Right lobe of liver (tissue), 6 donors: ENCODE measurements around the gene LBHD1. TPM values are rescaled to one million over a fixed set of nuclear protein-coding genes. Genes with fewer than 3 reads are reported as not detected.

ENCODE experiments used
- ATAC-seq, 4 donors: fragments of 200-7000 bp; cut with Tn5 transposase; one replicate each; pipeline ENCODE4 v1.9.1; 2020; ENCODE audit warnings: mild to moderate bottlenecking in 4 of 4, moderate library complexity in 4 of 4
- DNase-seq, 3 donors: peaks; one replicate each; pipeline ENCODE4 v3.0.0-alpha.2; 2020
- H3K27ac ChIP-seq, 3 donors: fragments of 200-600 bp; one replicate each; pipeline ENCODE4 v1.8.0; 2022
- H3K27me3 ChIP-seq, 2 donors: fragments of 200-600 bp; one replicate each; pipeline ENCODE4 v1.8.0; 2022
- H3K36me3 ChIP-seq, 4 donors: fragments of 200-600 bp; sonication (generic) in 1 of 4; one replicate each; pipeline versions ENCODE4 v1.5.1 to v1.8.0; 2017 to 2022; ENCODE audit warnings: control low read depth in 1 of 4
- H3K4me1 ChIP-seq, 4 donors: fragments of 200-600 bp; sonication (generic) in 1 of 4; one replicate each; pipeline versions ENCODE4 v1.5.1 to v1.8.0; 2017 to 2022; ENCODE audit warnings: control low read depth in 1 of 4
- H3K4me3 ChIP-seq, 3 donors: fragments of 200-600 bp; one replicate each; pipeline ENCODE4 v1.8.0; 2022
- H3K9me3 ChIP-seq, 4 donors: fragments of 200-600 bp; sonication (generic) in 1 of 4; one replicate each; pipeline versions ENCODE4 v1.5.1 to v1.8.0; 2017 to 2022; ENCODE audit warnings: control low read depth in 1 of 4
- POLR2A ChIP-seq: fragments of 450-650 bp; IDR thresholded peaks from one replicate; pipeline ENCODE4 v1.6.1; 2017; ENCODE audit warnings: antibody characterized with exemption, mild to moderate bottlenecking
- WGBS: methylation state at CpG from one replicate; pipeline ENCODE4 v1.1.6; 2018; ENCODE audit warnings: low coverage, low lambda C conversion rate; ENCODE audit not compliant: insufficient coverage; ENCODE audit errors: missing lambda C conversion rate; 5-methylcytosine and 5-hydroxymethylcytosine counted together
- intact Hi-C, 2 donors: fragments of 100-400 bp; cut with DNase I; formaldehyde crosslinking; loops; one replicate each; pipeline versions ENCODE4 v1.11.2 to v1.14.1; 2022
- long read RNA-seq: library from polyadenylated mRNA; unstranded; transcript quantifications from one replicate; pipeline ENCODE4 v2.0.0, GENCODE V29; 2019
- total RNA-seq, 6 experiments: library from RNA; depleted of rRNA in 2 of 6; stranded (reverse); fragments of >200 nt in 2 of 6; fragmentation: NEBNext Ultra II Directional in 3 of 6; extraction: Animal tissue kit (Norgen Biotek cat#: 25700) in 3 of 6; gene quantifications; one replicate each; pipeline versions ENCODE4 v1.1.0 to v1.2.4, GENCODE V29; 2016 to 2023
- TF ChIP-seq, protein P1 (sequence below), 4 donors: fragments of 200-600 bp in 3 of 4; fragments of 450-650 bp in 1 of 4; IDR thresholded peaks; one replicate each; pipeline versions ENCODE4 v1.5.1 to v1.8.0; 2016 to 2022; ENCODE audit warnings: antibody characterized with exemption in 4 of 4, mild to moderate bottlenecking in 2 of 4
- donor health status: DM: no; HTN: yes; CAD: no.
- donor health status: DM: no; HTN: no; CAD: no.
- donor health status: DM: no; HTN: no; CAD: no.
- donor health status: DM: no; HTN: yes; CAD: no.
- donor health status: DM: no; HTN: yes; CAD: no.

The LBHD1 gene
- 1 to 10 TPM; 2.7 to 6.5 (median 3.7) TPM for total RNA-seq
- long read RNA-seq, partial matches to known transcripts, result 2 of 2 reads
- long read RNA-seq, other reads (novel, unspliced or antisense), result 0 of 2 reads

DNA sequence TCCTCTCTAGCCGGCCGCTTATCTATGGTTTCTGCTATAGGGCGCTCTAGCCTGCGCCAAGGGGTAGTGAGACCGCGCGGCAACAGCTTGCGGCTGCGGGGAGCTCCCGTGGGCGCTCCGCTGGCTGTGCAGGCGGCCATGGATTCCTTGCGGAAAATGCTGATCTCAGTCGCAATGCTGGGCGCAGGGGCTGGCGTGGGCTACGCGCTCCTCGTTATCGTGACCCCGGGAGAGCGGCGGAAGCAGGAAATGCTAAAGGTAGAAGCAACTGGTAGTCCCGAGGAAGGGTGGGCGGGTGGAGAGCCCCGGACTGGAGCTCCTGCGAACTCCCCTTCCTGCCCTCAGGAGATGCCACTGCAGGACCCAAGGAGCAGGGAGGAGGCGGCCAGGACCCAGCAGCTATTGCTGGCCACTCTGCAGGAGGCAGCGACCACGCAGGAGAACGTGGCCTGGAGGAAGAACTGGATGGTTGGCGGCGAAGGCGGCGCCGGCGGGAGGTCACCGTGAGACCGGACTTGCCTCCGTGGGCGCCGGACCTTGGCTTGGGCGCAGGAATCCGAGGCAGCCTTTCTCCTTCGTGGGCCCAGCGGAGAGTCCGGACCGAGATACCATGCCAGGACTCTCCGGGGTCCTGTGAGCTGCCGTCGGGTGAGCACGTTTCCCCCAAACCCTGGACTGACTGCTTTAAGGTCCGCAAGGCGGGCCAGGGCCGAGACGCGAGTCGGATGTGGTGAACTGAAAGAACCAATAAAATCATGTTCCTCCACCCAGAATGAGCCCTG lies at the start of gene LBHD1, which contains the start of gene UQCC3:
TSS of gene LBHD1 (minus strand) at position 660 of the 782 bp plus-strand sequence. CDS start 2,236 bp downstream, outside the sequence.
TSS of gene UQCC3 (plus strand) at position 66 of the 782 bp plus-strand sequence. CDS start at position 139, 73 bp downstream.
- Histone ChIP-seq H3K27me3 (no peaks in the 10 kb centered on the region), H3K9me3 (no peaks in the 10 kb centered on the region), H3K4me3 (peak within 1 kb of the TSS; percentile 80 to 97 (median 95)), H3K4me1 (peaks cover 0 to 49% (median 15%) of the 10 kb centered on the region in 4 donors), H3K36me3 (peaks cover 0 to 21% (median 0%) of the 10 kb centered on the region in 4 donors), H3K27ac (peak within 1 kb of the TSS; percentile 80 to 90 (median 87))
- 0% methylated on average over 26 of the region's 59 CpGs for WGBS
- DNase-seq, result peak; percentile 76 to 85 (median 83)
- TF ChIP-seq, protein P1, sequence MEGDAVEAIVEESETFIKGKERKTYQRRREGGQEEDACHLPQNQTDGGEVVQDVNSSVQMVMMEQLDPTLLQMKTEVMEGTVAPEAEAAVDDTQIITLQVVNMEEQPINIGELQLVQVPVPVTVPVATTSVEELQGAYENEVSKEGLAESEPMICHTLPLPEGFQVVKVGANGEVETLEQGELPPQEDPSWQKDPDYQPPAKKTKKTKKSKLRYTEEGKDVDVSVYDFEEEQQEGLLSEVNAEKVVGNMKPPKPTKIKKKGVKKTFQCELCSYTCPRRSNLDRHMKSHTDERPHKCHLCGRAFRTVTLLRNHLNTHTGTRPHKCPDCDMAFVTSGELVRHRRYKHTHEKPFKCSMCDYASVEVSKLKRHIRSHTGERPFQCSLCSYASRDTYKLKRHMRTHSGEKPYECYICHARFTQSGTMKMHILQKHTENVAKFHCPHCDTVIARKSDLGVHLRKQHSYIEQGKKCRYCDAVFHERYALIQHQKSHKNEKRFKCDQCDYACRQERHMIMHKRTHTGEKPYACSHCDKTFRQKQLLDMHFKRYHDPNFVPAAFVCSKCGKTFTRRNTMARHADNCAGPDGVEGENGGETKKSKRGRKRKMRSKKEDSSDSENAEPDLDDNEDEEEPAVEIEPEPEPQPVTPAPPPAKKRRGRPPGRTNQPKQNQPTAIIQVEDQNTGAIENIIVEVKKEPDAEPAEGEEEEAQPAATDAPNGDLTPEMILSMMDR (IDR thresholded peaks at IDR 0.05), result no peak
- TF ChIP-seq POLR2A, result peak; percentile 67
- peak; percentile 75 to 87 (median 82) for ATAC-seq
- intact Hi-C loops, result loop anchor here in 1 of 2 donors (10.0 kb wide), 1 partner anchor 57 kb away; the partner anchor contains the start of genes EML3 and ROM1

DNA sequence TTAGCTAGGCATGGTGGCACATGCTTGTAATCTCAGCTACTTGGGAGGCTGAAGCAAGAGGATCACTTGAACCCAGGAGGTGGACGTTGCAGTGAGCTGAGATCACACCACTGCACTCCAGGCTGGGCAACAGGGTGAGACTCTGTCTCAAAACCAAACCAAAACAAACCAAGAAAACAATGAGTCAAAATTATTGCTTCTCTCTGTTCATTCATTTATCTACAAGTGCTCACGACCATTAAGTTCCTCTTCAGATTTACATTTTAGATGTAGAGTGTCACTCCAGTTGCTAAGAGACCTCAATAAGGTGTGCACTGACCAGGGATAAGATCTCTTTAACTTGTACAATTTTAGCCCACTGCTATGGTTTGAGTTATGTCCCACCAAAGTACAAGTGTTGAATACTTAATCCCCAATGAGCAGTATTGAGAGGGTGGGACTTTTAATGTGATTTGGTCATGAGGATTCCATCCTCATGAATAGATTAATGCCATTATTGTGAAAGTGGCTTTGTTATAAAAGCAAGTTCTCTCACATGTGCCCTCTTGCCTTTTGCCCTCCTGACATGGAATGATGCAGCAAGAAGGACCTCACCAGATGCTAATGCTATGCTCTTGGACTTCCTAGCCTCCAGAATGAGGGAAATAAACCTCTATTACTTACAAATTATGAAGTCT lies 47.4 kb upstream of the LBHD1 start:
- WGBS, result 68% methylated on average over 2 of the region's 2 CpGs
- Histone ChIP-seq H3K4me3 (no peak overlapping the region), H3K4me1 (peaks cover 0 to 13% (median 3%) of the 10 kb centered on the region in 4 donors), H3K36me3 (peaks cover 12 to 97% (median 72%) of the 10 kb centered on the region in 4 donors), H3K27me3 (no peaks in the 10 kb centered on the region), H3K27ac (no peak overlapping the region), H3K9me3 (no peaks in the 10 kb centered on the region)
- ATAC-seq, result no peak
- intact Hi-C loops, result no loop called here
- DNase-seq, result no peak
- TF ChIP-seq POLR2A, result no peak
- TF ChIP-seq, protein P1 (IDR thresholded peaks at IDR 0.05), result no peak

DNA sequence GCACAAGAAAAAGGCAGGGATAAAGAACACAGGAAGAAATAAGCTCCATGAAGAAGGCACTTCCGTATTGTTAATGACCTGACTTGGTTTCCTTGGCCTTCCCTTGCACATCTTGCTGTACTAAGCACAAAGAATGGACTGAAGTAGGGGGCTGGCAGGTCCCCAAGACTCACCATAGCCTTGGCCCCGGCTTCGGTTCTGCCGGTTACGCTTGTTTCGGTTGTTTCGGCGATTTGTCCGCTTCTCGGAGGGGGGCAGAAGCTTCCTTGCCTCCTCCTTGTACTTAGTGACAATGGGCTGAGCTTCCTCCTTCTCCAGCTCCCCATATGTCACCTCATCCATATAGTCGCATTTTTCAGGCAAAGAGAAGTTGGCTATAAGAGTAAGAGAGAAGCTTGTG lies 44.7 kb upstream of the LBHD1 start:
- Histone ChIP-seq H3K9me3 (no peaks in the 10 kb centered on the region), H3K4me3 (no peak overlapping the region), H3K27me3 (no peaks in the 10 kb centered on the region), H3K27ac (no peak overlapping the region), H3K36me3 (peaks cover 0 to 83% (median 56%) of the 10 kb centered on the region in 4 donors), H3K4me1 (peaks cover 0 to 34% (median 14%) of the 10 kb centered on the region in 4 donors)
- intact Hi-C loops, result no loop called here
- no peak for TF ChIP-seq POLR2A
- TF ChIP-seq, protein P1 (IDR thresholded peaks at IDR 0.05), result no peak
- DNase-seq (no peak), ATAC-seq (no peak)
- 87% methylated on average over 9 of the region's 11 CpGs for WGBS

DNA sequence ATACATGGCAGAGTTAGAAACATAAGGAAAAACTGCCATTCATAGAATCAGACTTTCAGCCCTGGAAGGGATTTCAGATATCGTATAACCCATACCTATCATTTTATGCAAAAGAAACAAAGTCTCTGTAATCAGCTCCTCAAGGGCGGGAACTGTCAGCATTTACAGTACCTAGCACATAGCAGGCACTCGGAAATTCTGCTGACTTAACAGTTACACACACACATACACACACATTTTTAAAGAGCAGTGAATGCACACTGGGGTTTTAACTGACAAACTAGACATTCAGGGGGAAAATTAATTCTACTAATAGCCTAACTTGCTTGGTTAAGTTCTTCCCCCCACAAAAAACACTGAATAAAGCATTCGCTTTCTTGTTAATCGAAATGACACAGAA lies 44.1 kb upstream of the LBHD1 start:
- TF ChIP-seq, protein P1 (IDR thresholded peaks at IDR 0.05), result no peak
- TF ChIP-seq POLR2A, result no peak

More for the DNA sequence above, 44.1 kb upstream of the LBHD1 start:
- Histone ChIP-seq H3K9me3 (no peaks in the 10 kb centered on the region), H3K4me3 (no peak overlapping the region), H3K4me1 (peaks cover 0 to 39% (median 16%) of the 10 kb centered on the region in 4 donors), H3K27me3 (no peaks in the 10 kb centered on the region), H3K36me3 (peaks cover 0 to 83% (median 51%) of the 10 kb centered on the region in 4 donors), H3K27ac (no peak overlapping the region)
- no peak for DNase-seq
- 80% methylated on average over 5 of the region's 5 CpGs for WGBS
- no peak for ATAC-seq
- intact Hi-C loops, result no loop called here
